ENCODE results near the gene FAM200C.

The FAM200C gene

DNA sequence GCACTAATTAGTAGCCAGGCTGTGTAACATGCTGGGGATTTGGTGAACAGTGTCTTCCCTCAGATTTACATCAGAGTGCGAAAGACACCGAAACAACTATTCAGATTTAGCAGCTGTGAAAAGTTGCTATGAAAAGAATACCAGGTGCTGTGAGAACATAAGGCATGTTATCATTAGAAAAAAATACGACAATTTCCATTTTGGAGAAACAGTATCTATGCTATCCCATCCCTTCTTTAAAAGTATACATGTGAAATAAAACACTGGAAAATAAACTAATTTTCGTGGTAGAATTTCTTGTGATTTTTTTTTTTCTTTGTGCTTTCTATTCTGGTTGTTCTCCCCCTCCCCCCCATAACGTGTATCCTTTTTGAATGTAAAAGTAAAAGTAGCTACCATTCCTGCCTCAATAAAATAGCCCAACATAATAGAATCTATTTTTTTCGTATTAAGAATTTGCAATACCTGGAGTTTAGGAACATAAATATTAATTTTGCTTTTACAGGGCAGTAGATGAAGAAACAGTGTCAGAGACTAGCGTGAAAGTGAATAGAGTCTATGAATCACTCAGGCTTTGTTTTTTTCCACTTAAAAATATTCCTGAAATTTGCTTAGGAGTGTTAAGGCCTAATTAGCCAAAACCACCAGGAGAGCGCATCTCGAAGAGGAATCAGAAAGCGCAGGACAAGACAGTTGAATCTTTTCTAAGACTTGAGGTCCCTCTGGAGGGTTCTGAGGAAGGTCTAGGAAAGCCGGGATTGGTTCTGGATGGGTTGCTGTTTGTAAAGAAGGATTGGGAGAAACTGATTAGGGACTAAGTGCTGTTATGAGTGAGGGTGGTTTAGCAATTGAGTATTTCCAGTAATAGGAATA is 19.8 kb upstream of the FAM200C start:
- no peak for DNase-seq (ENCODE audit: low spot score)

- DNase-seq (ENCODE audit: low spot score) = peak; percentile 90
These were observed 19.0 kb upstream of the FAM200C start, which contains the start of gene SLU7 for GRCh38 chr5:160418561-160419457. Gene SLU7 (minus strand): TSS chr5:160419081. CDS start chr5:160415294, 3,787 bp downstream.

DNA sequence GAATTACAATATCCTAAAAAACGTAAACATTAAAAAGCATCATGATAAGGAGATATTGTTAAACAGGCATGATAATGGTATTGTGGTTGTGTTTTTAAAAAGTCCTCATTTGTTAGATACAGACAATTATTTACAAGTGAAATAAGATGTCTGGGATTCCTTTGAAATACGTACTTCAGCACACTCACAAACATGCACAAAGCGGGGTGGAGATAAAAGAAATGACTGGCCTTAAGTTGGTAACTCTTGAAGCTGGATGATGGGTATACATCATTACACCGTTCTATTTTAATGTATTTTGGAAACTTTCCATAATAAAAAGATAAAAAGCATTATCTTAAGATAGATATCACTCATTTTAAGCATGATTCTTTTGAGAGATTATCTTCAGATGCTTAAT is 1.0 kb downstream of the FAM200C start:
- DNase-seq (ENCODE audit: low spot score) = no peak

- no peak for DNase-seq (ENCODE audit: low spot score)
These were observed 2.4 kb downstream of the FAM200C start for GRCh38 chr5:160397492-160397891.

DNA sequence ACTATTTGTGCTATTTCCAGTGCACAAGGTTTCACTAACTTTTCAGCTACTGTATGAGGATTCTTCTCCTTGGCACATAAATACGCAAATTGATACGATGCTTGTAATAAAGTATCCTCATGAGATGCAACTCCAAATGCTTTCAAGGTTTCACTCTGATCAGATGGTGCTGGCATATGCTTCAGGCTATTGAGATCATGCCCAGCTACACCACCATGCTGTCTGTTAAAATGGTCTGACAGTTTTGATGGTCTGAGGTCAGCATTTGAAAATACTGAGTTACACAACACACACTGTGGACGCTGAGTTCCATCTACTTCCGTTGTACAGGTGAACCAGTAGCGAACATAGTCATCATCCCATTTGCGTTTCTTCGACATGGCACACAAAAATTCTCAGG is 4.7 kb downstream of the FAM200C start:
- DNase-seq (ENCODE audit: low spot score) = no peak

GRCh38 chr5:160390787-160391696 is 8.8 kb downstream of the FAM200C start:
- peak; percentile 44 for DNase-seq (ENCODE audit: low spot score)

DNA sequence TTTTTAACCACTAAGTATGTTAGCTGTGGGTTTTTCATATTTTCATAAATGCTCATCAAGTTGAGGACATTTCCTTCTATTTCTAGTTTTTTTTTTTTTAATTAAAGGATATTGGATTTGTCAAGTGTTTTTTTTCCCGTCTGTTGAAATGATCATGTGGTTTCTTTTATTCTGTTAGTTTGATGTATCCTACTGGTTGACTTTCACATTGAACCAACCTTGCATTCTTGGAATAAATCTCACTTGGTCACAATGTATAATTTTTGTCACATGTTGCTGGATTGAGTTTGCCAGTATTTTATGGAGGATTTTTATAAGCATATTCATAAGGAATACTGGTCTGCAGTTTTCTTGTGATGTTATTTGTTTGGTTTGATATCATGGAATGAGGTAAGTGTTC is 12.4 kb downstream of the FAM200C start:
- no peak for DNase-seq (ENCODE audit: low spot score)

DNA sequence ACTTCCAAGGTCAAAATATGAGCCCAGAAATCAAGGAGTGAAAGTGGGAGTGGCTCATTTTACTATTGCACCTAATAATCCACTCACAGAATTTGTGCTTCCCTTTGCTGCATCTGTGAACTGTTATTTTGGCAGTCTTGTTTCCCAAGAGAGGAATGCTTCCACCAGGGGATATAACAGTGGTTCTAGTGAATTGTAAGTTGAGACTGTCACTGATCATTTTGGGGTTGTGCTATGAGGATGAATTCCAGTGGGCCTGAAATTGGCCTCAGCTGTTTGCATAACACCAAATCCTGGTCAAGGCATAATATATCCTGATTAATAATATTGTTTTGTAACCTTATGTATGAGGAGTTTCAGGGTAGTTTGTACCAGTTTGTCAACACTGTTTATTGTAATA is 14.4 kb downstream of the FAM200C start:
- DNase-seq (ENCODE audit: low spot score) = no peak

- DNase-seq (ENCODE audit: low spot score) = no peak
These were observed 15.2 kb downstream of the FAM200C start for GRCh38 chr5:160384681-160385080.

DNA sequence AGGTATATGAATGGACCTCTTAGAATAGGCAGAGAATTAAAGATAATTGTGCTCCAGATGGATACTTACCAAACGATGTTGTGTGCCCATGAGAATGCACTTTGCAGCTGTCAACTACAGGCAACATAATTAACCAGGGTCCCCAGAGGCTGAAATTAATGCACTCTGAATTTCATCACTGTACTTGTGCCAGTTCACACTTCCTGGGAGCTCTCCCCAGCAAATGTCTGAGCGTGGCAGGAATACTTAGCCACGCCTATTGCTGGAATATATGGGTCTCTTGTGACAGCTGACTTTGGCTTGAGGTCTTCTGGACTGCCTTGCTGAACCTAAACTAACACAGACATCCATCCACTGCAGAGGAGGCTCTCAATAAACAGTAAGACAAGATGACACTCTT is 17.5 kb downstream of the FAM200C start:
- no peak for DNase-seq (ENCODE audit: low spot score)

DNA sequence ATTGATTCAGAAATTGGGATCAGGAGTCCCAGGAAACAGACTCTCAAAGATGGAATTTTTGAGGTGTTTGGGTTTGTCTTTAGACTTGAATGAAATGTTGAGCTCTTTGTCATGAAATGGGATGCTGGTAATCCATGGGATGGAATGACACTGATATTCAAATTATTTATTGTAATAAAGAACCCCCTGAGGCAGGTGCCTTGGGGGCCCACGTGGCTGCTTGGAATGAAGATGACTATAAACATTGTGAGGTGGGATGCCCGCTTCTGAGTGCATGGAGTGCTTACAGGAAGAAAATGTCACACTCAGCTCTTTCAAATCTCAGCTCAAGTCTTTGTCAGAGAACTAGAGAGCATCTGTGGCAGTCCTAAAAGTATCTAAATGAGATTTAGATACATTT is 19.8 kb downstream of the FAM200C start:
- DNase-seq (ENCODE audit: low spot score) = no peak

DNA sequence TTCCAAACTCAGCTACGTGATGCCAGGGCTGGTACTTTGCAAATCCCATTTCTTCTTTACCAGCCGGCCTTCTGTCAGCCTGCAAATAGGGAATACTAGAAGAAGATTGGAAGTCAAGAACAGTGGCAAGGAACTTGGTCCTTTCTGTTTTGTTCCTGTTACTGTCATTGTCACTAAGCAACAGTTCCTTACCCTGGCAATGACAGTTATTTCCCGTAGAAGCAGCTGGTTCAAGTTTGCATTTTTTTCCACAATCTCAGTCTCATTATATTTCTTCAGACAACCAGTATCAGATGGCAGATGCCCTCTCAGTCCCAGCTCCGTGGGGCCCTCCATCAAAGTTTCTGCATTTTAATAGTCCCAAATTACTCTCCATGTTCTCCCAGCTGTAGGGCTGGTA is 20.3 kb downstream of the FAM200C start:
- DNase-seq (ENCODE audit: low spot score) = no peak

DNA sequence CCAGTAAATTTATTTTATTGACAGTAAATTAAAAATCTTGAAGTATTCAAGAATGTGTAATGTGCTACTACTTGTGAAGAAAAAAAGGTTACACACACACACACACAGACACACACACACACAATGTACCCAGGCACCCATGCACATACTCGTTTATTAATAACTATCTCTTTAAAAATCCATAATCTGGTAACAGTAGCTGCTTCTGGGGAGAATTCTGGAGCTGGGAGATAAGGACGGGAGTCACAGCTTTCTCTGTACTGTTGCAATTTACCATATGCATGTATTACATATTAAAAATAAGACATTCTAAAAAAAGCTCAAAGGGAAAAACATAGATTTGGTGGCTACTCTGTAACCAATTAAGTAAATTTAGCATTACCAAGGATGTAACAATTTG is 21.5 kb downstream of the FAM200C start:
- DNase-seq (ENCODE audit: low spot score) = no peak

DNA sequence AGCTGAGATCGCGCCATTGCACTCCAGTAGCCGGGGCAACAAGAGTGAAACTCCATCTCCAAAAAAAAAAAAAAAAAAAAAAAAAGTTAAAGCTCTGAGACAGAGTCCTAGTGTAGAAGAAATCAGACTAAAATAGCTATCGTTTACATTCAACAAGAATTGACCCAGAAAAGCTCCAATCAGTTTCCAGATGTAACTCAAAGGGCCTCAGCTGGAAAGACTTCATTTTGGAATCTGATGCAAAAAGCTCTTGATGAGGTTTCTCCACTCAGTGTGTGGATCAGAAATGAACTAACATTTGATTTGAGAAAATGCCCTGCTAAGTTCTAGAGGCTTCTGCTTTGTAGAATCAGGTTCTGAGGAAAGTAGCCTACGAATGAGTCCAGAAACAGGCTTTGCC is 22.2 kb downstream of the FAM200C start:
- DNase-seq (ENCODE audit: low spot score) = no peak

GRCh38 chr5:160376416-160376815 is 23.4 kb downstream of the FAM200C start:
- no peak for DNase-seq (ENCODE audit: low spot score)

GRCh38 chr5:160375701-160376100 is 24.2 kb downstream of the FAM200C start:
- DNase-seq (ENCODE audit: low spot score) = no peak

GRCh38 chr5:160375166-160375565 is 24.7 kb downstream of the FAM200C start:
- DNase-seq (ENCODE audit: low spot score) = no peak

GRCh38 chr5:160371294-160371693 is 28.6 kb downstream of the FAM200C start:
- DNase-seq (ENCODE audit: low spot score) = no peak

DNA sequence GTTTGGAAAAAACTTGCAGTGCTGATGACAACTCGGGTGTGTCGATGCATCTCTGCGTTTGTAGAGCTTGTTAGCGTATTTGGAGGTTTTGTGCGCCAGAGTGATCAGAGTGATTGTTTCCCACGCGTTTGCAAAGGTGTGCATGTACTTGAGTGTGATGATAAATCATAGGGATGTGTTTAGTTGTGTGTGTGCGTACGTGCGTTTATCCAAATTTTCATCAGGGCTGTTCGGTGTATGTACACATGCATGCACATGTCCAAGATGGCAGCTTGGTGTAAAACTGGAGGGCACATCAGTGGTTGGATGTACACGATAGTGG is 29.2 kb downstream of the FAM200C start:
- no peak for DNase-seq (ENCODE audit: low spot score)

DNA sequence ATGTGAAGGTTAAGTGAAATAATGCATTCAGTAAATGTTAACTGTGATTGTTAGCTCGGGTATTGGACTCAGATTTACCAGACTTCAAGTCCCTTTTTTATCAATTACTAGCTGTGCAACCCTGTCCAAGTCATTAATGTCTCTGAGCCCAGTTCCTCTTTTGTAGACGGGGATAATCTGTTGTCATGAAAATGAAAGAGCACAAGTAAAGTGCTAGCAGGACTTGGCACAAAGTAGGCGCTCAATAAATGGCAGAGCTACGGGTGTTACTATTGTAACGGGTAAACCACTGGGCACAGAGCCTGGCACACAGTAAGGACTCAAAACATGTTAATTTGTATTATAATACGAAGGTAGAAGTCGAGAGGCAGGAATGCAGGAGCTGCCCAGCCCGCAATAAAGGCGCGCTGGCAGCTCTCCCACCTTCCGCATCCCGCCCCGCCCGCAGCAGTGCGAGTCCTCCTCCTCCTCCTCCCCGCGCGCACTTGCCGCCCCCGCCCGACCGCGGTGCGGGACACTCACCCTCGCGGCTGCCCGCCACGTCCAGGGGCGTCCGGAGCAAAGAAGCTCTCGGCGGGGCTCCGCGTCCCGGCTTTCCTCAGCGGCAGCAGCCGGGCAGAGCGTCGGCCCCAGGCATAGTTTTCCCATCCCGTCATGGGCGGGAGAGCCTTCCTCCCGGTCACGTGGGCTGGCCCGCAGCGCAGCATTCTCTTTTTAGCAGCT is 29.7 kb downstream of the FAM200C start, which contains the start of gene C1QTNF2:
TSS of gene C1QTNF2 (minus strand) at position 637 of the 723 bp plus-strand sequence. CDS start 15,615 bp downstream, outside the sequence.
- DNase-seq (ENCODE audit: low spot score) = peak; percentile 56

GRCh38 chr5:160367885-160368284 is 32.0 kb downstream of the FAM200C start:
- DNase-seq (ENCODE audit: low spot score) = no peak
